Stimulated activated naive CD8-positive, alpha-beta T cell treated with anti-CD3 and anti-CD28 coated beads, Interleukin-15, amount 100 ng/mL, for 72 hours (primary cell): ENCODE data around the gene WFS1.

Source experiments
- ATAC-seq: fragments of 150-1000 bp; cut with Tn5 transposase; 2 replicates; pipeline ENCODE4 v1.10.0; 2021; ENCODE audit warnings: mild to moderate bottlenecking, moderate library complexity
- DNase-seq, 2 donors: peaks; one replicate each; pipeline ENCODE4 v3.0.0; 2021 to 2022
- H3K27ac Mint-ChIP-seq, 2 donors: one replicate each; pipeline ENCODE4 v1.8.0; 2022; ENCODE audit warnings: mild to moderate bottlenecking in 2 of 2, mixed read lengths in 2 of 2, moderate library complexity in 2 of 2
- H3K27me3 Mint-ChIP-seq: one replicate; pipeline ENCODE4 v1.8.0; 2022; ENCODE audit warnings: mixed read lengths
- H3K4me1 Mint-ChIP-seq: one replicate; pipeline ENCODE4 v1.8.0; 2022; ENCODE audit warnings: mild to moderate bottlenecking, mixed read lengths
- H3K4me3 Mint-ChIP-seq, 2 donors: one replicate each; pipeline ENCODE4 v1.8.0; 2022; ENCODE audit warnings: mild to moderate bottlenecking in 2 of 2, mixed read lengths in 2 of 2, moderate library complexity in 1 of 2
- H3K9me3 Mint-ChIP-seq, 2 donors: one replicate each; pipeline ENCODE4 v1.8.0; 2022; ENCODE audit warnings: mixed read lengths in 2 of 2

Gene WFS1

GRCh38 chr4:6269616-6270511, at the start of gene WFS1:
TSS of gene WFS1 (plus strand) at chr4:6269850. CDS start at chr4:6277456, 7,606 bp downstream.
- Mint-ChIP-seq H3K4me1 (peaks cover 26% of the 10 kb centered on the region), H3K27ac (peak within 1 kb of the TSS in 1 of 2 donors; percentile 83), H3K9me3 (no peaks in the 10 kb centered on the region), H3K27me3 (peaks cover 36% of the 10 kb centered on the region), H3K4me3 (peak within 1 kb of the TSS; percentile 79 to 81)
- ATAC-seq, result peak; percentile 99
- DNase-seq, result peak; percentile 98 to 99

GRCh38 chr4:6221301-6221850, 48.3 kb upstream of the WFS1 start:
- Mint-ChIP-seq H3K27ac (no peak overlapping the region), H3K27me3 (peaks cover 83% of the 10 kb centered on the region), H3K4me3 (peak overlapping the region in 1 of 2 donors; percentile 42), H3K4me1 (no peaks in the 10 kb centered on the region), H3K9me3 (peaks cover 0 to 3% of the 10 kb centered on the region in 2 donors)
- ATAC-seq, result no peak
- no peak for DNase-seq

- Mint-ChIP-seq H3K9me3 (no peaks in the 10 kb centered on the region), H3K27me3 (peaks cover 83% of the 10 kb centered on the region), H3K27ac (no peak overlapping the region), H3K4me3 (peak overlapping the region in 1 of 2 donors; percentile 42), H3K4me1 (no peaks in the 10 kb centered on the region)
- ATAC-seq (peak; percentile 57), DNase-seq (peak in 1 of 2 donors; percentile 36)
These were observed 47.5 kb upstream of the WFS1 start for GRCh38 chr4:6221851-6222760.

- DNase-seq (no peak), ATAC-seq (no peak)
- no peaks in the 10 kb centered on the region for H3K4me1 Mint-ChIP-seq
- H3K9me3 Mint-ChIP-seq, result no peaks in the 10 kb centered on the region
- H3K27ac Mint-ChIP-seq, result no peak overlapping the region
- H3K27me3 Mint-ChIP-seq, result peaks cover 80% of the 10 kb centered on the region
- no peak overlapping the region for H3K4me3 Mint-ChIP-seq
These were observed 46.8 kb upstream of the WFS1 start for GRCh38 chr4:6222761-6223292.

GRCh38 chr4:6224735-6225134, 44.9 kb upstream of the WFS1 start:
- Mint-ChIP-seq H3K27me3 (peaks cover 63% of the 10 kb centered on the region), H3K27ac (no peak overlapping the region), H3K4me1 (no peaks in the 10 kb centered on the region), H3K4me3 (no peak overlapping the region), H3K9me3 (no peaks in the 10 kb centered on the region)
- ATAC-seq (no peak), DNase-seq (no peak)

- DNase-seq, result no peak
These were observed 44.2 kb upstream of the WFS1 start for GRCh38 chr4:6225469-6225868.

GRCh38 chr4:6226506-6226905, 43.1 kb upstream of the WFS1 start:
- H3K27me3 Mint-ChIP-seq, result peaks cover 49% of the 10 kb centered on the region
- no peaks in the 10 kb centered on the region for H3K4me1 Mint-ChIP-seq
- H3K4me3 Mint-ChIP-seq, result no peak overlapping the region
- no peaks in the 10 kb centered on the region for H3K9me3 Mint-ChIP-seq
- no peak for DNase-seq
- no peak overlapping the region for H3K27ac Mint-ChIP-seq
- no peak for ATAC-seq

More at GRCh38 chr4:6225469-6225868, 44.2 kb upstream of the WFS1 start:
- no peak overlapping the region for H3K4me3 Mint-ChIP-seq
- peaks cover 59% of the 10 kb centered on the region for H3K27me3 Mint-ChIP-seq
- no peaks in the 10 kb centered on the region for H3K9me3 Mint-ChIP-seq
- H3K4me1 Mint-ChIP-seq, result no peaks in the 10 kb centered on the region
- H3K27ac Mint-ChIP-seq, result no peak overlapping the region
- no peak for ATAC-seq

- no peak for DNase-seq
- no peaks in the 10 kb centered on the region for H3K9me3 Mint-ChIP-seq
- H3K4me1 Mint-ChIP-seq, result no peaks in the 10 kb centered on the region
These were observed 42.1 kb upstream of the WFS1 start for GRCh38 chr4:6227412-6228157.

GRCh38 chr4:6228158-6229067, 41.2 kb upstream of the WFS1 start:
- Mint-ChIP-seq H3K4me1 (no peaks in the 10 kb centered on the region), H3K4me3 (no peak overlapping the region), H3K9me3 (no peaks in the 10 kb centered on the region), H3K27me3 (peaks cover 38% of the 10 kb centered on the region), H3K27ac (peak overlapping the region in 1 of 2 donors; percentile 40)
- no peak for ATAC-seq
- no peak for DNase-seq

More at GRCh38 chr4:6227412-6228157, 42.1 kb upstream of the WFS1 start:
- no peak overlapping the region for H3K27ac Mint-ChIP-seq
- H3K4me3 Mint-ChIP-seq, result no peak overlapping the region
- peaks cover 44% of the 10 kb centered on the region for H3K27me3 Mint-ChIP-seq
- no peak for ATAC-seq

GRCh38 chr4:6229095-6229494, 40.6 kb upstream of the WFS1 start:
- no peaks in the 10 kb centered on the region for H3K4me1 Mint-ChIP-seq
- peak overlapping the region in 1 of 2 donors; percentile 19 for H3K27ac Mint-ChIP-seq

GRCh38 chr4:6229671-6230501, 39.8 kb upstream of the WFS1 start:
- no peak for ATAC-seq
- peaks cover 26% of the 10 kb centered on the region for H3K27me3 Mint-ChIP-seq
- no peaks in the 10 kb centered on the region for H3K4me1 Mint-ChIP-seq
- DNase-seq, result no peak
- H3K9me3 Mint-ChIP-seq, result no peaks in the 10 kb centered on the region
- H3K4me3 Mint-ChIP-seq, result no peak overlapping the region
- no peak overlapping the region for H3K27ac Mint-ChIP-seq

More at GRCh38 chr4:6229095-6229494, 40.6 kb upstream of the WFS1 start:
- Mint-ChIP-seq H3K9me3 (no peaks in the 10 kb centered on the region), H3K4me3 (no peak overlapping the region), H3K27me3 (peaks cover 34% of the 10 kb centered on the region)
- DNase-seq, result no peak
- ATAC-seq, result no peak

GRCh38 chr4:6230502-6230785, 39.2 kb upstream of the WFS1 start:
- no peaks in the 10 kb centered on the region for H3K4me1 Mint-ChIP-seq
- DNase-seq (no peak), ATAC-seq (no peak)
- no peak overlapping the region for H3K4me3 Mint-ChIP-seq
- H3K9me3 Mint-ChIP-seq, result no peaks in the 10 kb centered on the region
- peaks cover 20% of the 10 kb centered on the region for H3K27me3 Mint-ChIP-seq
- H3K27ac Mint-ChIP-seq, result no peak overlapping the region

- Mint-ChIP-seq H3K4me3 (no peak overlapping the region), H3K27me3 (peaks cover 14% of the 10 kb centered on the region), H3K27ac (no peak overlapping the region), H3K9me3 (no peaks in the 10 kb centered on the region), H3K4me1 (no peaks in the 10 kb centered on the region)
- no peak for ATAC-seq
- DNase-seq, result no peak
These were observed 38.6 kb upstream of the WFS1 start for GRCh38 chr4:6230827-6231662.
